IMR-90 (cell line): ENCODE results near the gene NUDT19.
"Not testable (repeated sequence)": the region's sequence is repeated elsewhere in the genome, so short reads cannot be mapped to it uniquely, and the experiment has no call there.

Experiments used
- CEBPB ChIP-seq: IDR thresholded peaks from 2 replicates; pipeline ENCODE4 v1.6.1; 2012; ENCODE audit warnings: low read depth, low read length, improper control_type of control experiment
- CTCF ChIP-seq: conservative IDR thresholded peaks from 2 replicates; pipeline ENCODE4 v1.5.1; 2012; ENCODE audit warnings: mild to moderate bottlenecking, low read depth, low read length, improper control_type of control experiment
- ELK1 ChIP-seq: fragments of 150-350 bp; IDR thresholded peaks from 2 replicates; pipeline ENCODE4 v1.6.1; 2016; ENCODE audit warnings: low read depth, mild to moderate bottlenecking, low read length, moderate library complexity, borderline replicate concordance
- FOS ChIP-seq: fragments of 150-350 bp; IDR thresholded peaks from 2 replicates; pipeline ENCODE4 v1.6.1; 2016; ENCODE audit warnings: low read depth, low read length
- MAFK ChIP-seq: IDR thresholded peaks from 2 replicates; pipeline ENCODE4 v1.6.1; 2012; ENCODE audit warnings: low read depth, low read length, improper control_type of control experiment
- MXI1 ChIP-seq: IDR thresholded peaks from 2 replicates; pipeline ENCODE4 v1.6.1; 2012; ENCODE audit warnings: low read depth, mild to moderate bottlenecking, low read length, moderate library complexity, borderline replicate concordance
- NFE2L2 ChIP-seq: fragments of 150-350 bp; IDR thresholded peaks from 2 replicates; pipeline ENCODE4 v1.6.1; 2016; ENCODE audit warnings: low read depth, mild to moderate bottlenecking, low read length
- POLR2A ChIP-seq: IDR thresholded peaks from 2 replicates; pipeline ENCODE4 v1.6.1; 2012; ENCODE audit warnings: mild to moderate bottlenecking, low read depth, low read length
- RAD21 ChIP-seq: IDR thresholded peaks from 2 replicates; pipeline ENCODE4 v1.6.1; 2012; ENCODE audit warnings: low read length, improper control_type of control experiment
- RCOR1 ChIP-seq: IDR thresholded peaks from 2 replicates; pipeline ENCODE4 v1.6.1; 2012; ENCODE audit warnings: mild to moderate bottlenecking, low read length, improper control_type of control experiment; ENCODE audit not compliant: insufficient replicate concordance
- USF2 ChIP-seq: fragments of 150-350 bp; IDR thresholded peaks from 2 replicates; pipeline ENCODE4 v1.6.1; 2017; ENCODE audit warnings: mild to moderate bottlenecking, antibody characterized with exemption, low read length, low read depth

GRCh38 chr19:32693151-32694108 lies 1.8 kb downstream of the NUDT19 start:
- TF ChIP-seq CEBPB, POLR2A, CTCF, ELK1, FOS, MAFK, RCOR1, RAD21, USF2, MXI1, NFE2L2: not testable (repeated sequence)
